HUES6 (cell line): ENCODE results near the gene ADAMTS19.
"Not testable (repeated sequence)": the region's sequence is repeated elsewhere in the genome, so short reads cannot be mapped to it uniquely, and the experiment has no call there.

ENCODE experiments used
- H3K27ac ChIP-seq: 2 replicates; pipeline ENCODE4 v1.7.0; 2013; ENCODE audit warnings: low read depth, mild to moderate bottlenecking, low read length, inconsistent platforms
- H3K27me3 ChIP-seq: 2 replicates; pipeline ENCODE4 v1.6.1; 2013; ENCODE audit warnings: low read length; ENCODE audit not compliant: control insufficient read depth, insufficient read depth
- H3K36me3 ChIP-seq: 2 replicates; pipeline ENCODE4 v1.6.1; 2013; ENCODE audit warnings: low read length; ENCODE audit not compliant: control insufficient read depth, insufficient read depth
- H3K4me1 ChIP-seq: 2 replicates; pipeline ENCODE4 v1.6.1; 2013; ENCODE audit warnings: low read length; ENCODE audit not compliant: control insufficient read depth, insufficient read depth
- H3K4me3 ChIP-seq: 2 replicates; pipeline ENCODE4 v1.5.1; 2013; ENCODE audit warnings: low read depth, low read length
- H3K9ac ChIP-seq: one replicate; pipeline ENCODE4 v1.6.1; 2013; ENCODE audit warnings: mild to moderate bottlenecking, low read length
- H3K9me3 ChIP-seq: 2 replicates; pipeline ENCODE4 v1.6.1; 2013; ENCODE audit warnings: low read depth, low read length; ENCODE audit not compliant: control insufficient read depth, insufficient read depth

The ADAMTS19 gene, protein sequence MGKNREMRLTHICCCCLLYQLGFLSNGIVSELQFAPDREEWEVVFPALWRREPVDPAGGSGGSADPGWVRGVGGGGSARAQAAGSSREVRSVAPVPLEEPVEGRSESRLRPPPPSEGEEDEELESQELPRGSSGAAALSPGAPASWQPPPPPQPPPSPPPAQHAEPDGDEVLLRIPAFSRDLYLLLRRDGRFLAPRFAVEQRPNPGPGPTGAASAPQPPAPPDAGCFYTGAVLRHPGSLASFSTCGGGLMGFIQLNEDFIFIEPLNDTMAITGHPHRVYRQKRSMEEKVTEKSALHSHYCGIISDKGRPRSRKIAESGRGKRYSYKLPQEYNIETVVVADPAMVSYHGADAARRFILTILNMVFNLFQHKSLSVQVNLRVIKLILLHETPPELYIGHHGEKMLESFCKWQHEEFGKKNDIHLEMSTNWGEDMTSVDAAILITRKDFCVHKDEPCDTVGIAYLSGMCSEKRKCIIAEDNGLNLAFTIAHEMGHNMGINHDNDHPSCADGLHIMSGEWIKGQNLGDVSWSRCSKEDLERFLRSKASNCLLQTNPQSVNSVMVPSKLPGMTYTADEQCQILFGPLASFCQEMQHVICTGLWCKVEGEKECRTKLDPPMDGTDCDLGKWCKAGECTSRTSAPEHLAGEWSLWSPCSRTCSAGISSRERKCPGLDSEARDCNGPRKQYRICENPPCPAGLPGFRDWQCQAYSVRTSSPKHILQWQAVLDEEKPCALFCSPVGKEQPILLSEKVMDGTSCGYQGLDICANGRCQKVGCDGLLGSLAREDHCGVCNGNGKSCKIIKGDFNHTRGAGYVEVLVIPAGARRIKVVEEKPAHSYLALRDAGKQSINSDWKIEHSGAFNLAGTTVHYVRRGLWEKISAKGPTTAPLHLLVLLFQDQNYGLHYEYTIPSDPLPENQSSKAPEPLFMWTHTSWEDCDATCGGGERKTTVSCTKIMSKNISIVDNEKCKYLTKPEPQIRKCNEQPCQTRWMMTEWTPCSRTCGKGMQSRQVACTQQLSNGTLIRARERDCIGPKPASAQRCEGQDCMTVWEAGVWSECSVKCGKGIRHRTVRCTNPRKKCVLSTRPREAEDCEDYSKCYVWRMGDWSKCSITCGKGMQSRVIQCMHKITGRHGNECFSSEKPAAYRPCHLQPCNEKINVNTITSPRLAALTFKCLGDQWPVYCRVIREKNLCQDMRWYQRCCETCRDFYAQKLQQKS

GRCh38 chr5:129459777-129460671, at the start of gene ADAMTS19:
Gene ADAMTS19 (plus strand): TSS chr5:129460298. CDS start chr5:129460392, 94 bp downstream.
- H3K27ac ChIP-seq = peak within 1 kb of the TSS; percentile 78
- peaks cover 10% of the 10 kb centered on the region; the same call in 1 of the 2 replicates for H3K27me3 ChIP-seq
- peak within 1 kb of the TSS; percentile 92 for H3K9ac ChIP-seq
- no peaks in the 10 kb centered on the region for H3K36me3 ChIP-seq
- H3K4me1 ChIP-seq = peaks cover 35% of the 10 kb centered on the region
- H3K9me3 ChIP-seq = no peaks in the 10 kb centered on the region
- peak within 1 kb of the TSS; percentile 91 for H3K4me3 ChIP-seq

- H3K27ac ChIP-seq = no peak overlapping the region
- no peaks in the 10 kb centered on the region for H3K36me3 ChIP-seq
- no peak overlapping the region for H3K9ac ChIP-seq
- H3K4me1 ChIP-seq = peaks cover 24% of the 10 kb centered on the region
- no peaks in the 10 kb centered on the region for H3K27me3 ChIP-seq
- no peak overlapping the region for H3K4me3 ChIP-seq
- 0 out of 2 replicates have a peak, but pooled peaks cover 3% of the 10 kb centered on the region for H3K9me3 ChIP-seq
These were observed 49.6 kb upstream of the ADAMTS19 start for GRCh38 chr5:129410488-129410887.

DNA sequence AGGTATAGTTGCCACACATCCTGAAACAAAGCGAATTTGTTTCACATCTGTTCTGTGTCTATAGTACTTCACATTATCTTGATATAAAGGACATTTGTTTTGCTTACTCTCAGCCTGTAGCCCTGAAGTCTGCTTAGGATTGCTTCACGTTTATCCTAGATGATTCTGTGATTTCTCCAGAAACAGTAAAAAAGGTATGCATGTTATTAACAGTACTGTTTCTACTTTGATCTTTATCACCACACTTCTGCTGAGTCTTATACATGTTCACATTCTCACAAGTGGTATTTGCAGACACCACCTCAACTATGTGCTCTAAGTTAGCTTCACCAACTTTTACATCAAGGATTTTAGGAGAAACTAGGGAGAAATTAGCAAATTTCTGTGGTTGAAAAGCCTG, 47.4 kb upstream of the ADAMTS19 start:
- no peaks in the 10 kb centered on the region for H3K9me3 ChIP-seq
- peaks cover 24% of the 10 kb centered on the region for H3K4me1 ChIP-seq
- no peaks in the 10 kb centered on the region for H3K36me3 ChIP-seq
- no peak overlapping the region for H3K9ac ChIP-seq
- H3K27ac ChIP-seq = no peak overlapping the region
- H3K27me3 ChIP-seq = no peaks in the 10 kb centered on the region
- H3K4me3 ChIP-seq = no peak overlapping the region

- Histone ChIP-seq H3K27me3 (no peaks in the 10 kb centered on the region), H3K4me1 (peaks cover 24% of the 10 kb centered on the region), H3K27ac (no peak overlapping the region), H3K9ac (no peak overlapping the region), H3K9me3 (no peaks in the 10 kb centered on the region), H3K36me3 (no peaks in the 10 kb centered on the region), H3K4me3 (no peak overlapping the region)
These were observed 46.5 kb upstream of the ADAMTS19 start for GRCh38 chr5:129413570-129413969.

DNA sequence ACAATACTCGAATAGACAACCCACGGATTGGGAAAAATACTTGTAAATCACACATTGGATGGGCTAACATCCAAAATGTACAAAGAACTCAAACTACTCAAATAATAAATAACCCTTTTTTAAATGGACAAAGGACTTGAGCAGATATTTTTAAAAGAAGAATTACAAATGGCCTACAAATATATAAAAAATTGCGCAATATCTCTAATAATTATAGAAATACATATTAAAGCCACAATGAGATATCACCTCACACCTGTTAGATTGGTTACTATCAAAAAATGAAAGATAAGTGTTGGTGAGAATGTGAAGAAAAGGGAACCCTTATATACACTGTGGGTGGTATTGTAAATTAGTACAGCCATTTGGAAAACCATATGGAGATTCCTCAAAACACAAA, 40.8 kb upstream of the ADAMTS19 start:
- H3K4me3 ChIP-seq = no peak overlapping the region
- H3K9me3 ChIP-seq = no peaks in the 10 kb centered on the region
- no peaks in the 10 kb centered on the region for H3K27me3 ChIP-seq
- H3K4me1 ChIP-seq = no peaks in the 10 kb centered on the region
- no peak overlapping the region for H3K9ac ChIP-seq
- H3K36me3 ChIP-seq = no peaks in the 10 kb centered on the region
- no peak overlapping the region for H3K27ac ChIP-seq

DNA sequence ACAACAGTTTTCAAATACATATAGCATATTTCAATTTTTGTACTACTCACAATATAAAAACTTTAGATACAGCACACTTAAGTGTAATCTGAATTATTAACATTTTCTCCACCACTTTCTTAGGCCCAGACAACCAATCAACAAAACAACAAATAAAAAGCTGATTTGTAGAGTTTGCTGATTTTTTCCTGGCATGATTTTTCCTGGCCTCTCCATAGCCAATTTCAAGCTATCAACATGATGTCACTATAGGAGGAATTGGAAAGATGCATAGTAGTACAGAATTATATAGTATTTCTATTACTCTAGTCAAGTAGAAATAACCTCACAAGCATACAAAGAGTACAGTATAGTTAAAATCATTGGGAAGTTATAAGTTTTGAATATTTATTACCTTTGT, 35.1 kb upstream of the ADAMTS19 start:
- Histone ChIP-seq H3K36me3 (no peaks in the 10 kb centered on the region), H3K9ac (no peak overlapping the region), H3K4me1 (no peaks in the 10 kb centered on the region), H3K4me3 (no peak overlapping the region), H3K9me3 (no peaks in the 10 kb centered on the region), H3K27ac (no peak overlapping the region), H3K27me3 (no peaks in the 10 kb centered on the region)

- Histone ChIP-seq H3K9ac (no peak overlapping the region), H3K4me1 (no peaks in the 10 kb centered on the region), H3K9me3 (no peaks in the 10 kb centered on the region), H3K27me3 (no peaks in the 10 kb centered on the region), H3K36me3 (no peaks in the 10 kb centered on the region), H3K4me3 (no peak overlapping the region), H3K27ac (no peak overlapping the region)
These were observed 34.0 kb upstream of the ADAMTS19 start for GRCh38 chr5:129426071-129426470.

- not testable (repeated sequence) for H3K9me3 ChIP-seq, H3K4me1 ChIP-seq, H3K27me3 ChIP-seq
These were observed 31.5 kb upstream of the ADAMTS19 start for GRCh38 chr5:129428636-129429035.

DNA sequence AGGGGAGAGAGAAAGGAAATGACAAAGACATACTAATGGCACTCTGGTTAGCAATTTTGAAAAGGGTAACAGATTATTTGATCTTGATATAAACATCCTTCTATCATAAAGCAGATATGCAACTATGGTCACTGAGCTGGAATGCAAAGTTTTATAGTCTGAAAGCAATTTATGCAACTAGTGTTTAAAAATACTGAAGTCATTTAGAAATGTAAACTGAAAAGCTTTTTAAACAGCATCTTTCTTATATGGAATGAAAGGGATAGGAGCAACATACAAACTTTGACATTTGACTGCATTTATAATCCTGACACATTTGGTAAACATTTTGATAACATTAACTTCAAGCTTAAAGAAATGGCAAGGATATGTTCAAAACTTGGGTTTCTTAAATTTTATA, 28.7 kb upstream of the ADAMTS19 start:
- H3K4me1 ChIP-seq = no peaks in the 10 kb centered on the region
- H3K36me3 ChIP-seq = no peaks in the 10 kb centered on the region
- no peaks in the 10 kb centered on the region for H3K27me3 ChIP-seq
- no peaks in the 10 kb centered on the region for H3K9me3 ChIP-seq
- no peak overlapping the region for H3K4me3 ChIP-seq
- no peak overlapping the region for H3K27ac ChIP-seq
- no peak overlapping the region for H3K9ac ChIP-seq

More at GRCh38 chr5:129428636-129429035, 31.5 kb upstream of the ADAMTS19 start:
- H3K27ac ChIP-seq, H3K36me3 ChIP-seq, H3K4me3 ChIP-seq, H3K9ac ChIP-seq: not testable (repeated sequence)

DNA sequence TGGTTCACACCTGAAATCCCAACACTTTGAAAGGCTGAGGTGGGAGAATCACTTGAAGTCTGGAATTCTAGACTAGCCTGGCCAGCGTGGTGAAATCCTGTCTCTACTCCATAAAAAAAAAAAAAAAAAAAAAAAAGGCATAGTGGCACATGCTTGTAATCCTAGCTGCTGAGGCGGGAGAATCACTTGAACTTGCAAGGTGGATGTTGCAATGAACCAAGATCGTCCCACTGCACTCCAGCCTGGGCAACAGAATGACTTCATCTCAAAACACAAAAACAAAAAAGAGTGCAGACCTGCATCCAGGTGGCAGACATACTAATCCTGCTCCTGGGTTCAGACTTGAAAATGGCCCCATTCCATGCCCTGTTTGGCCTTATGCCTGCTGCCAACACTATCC, 21.8 kb upstream of the ADAMTS19 start:
- Histone ChIP-seq H3K9me3 (no peaks in the 10 kb centered on the region), H3K4me3 (no peak overlapping the region), H3K36me3 (no peaks in the 10 kb centered on the region), H3K27me3 (no peaks in the 10 kb centered on the region), H3K4me1 (no peaks in the 10 kb centered on the region), H3K9ac (no peak overlapping the region), H3K27ac (no peak overlapping the region)
